WERI-Rb-1 (cell line): Measurements from ENCODE around the gene MUC6.

Experiments
- DNase-seq: peaks from one replicate; pipeline ENCODE4 v3.0.0-alpha.2; 2020
- H3K27ac ChIP-seq: fragments of 250-450 bp; sonication (Bioruptor Pico); 2 replicates; pipeline ENCODE4 v1.5.1; 2020; ENCODE audit warnings: mild to moderate bottlenecking, moderate library complexity
- H3K27me3 ChIP-seq: fragments of 250-450 bp; sonication (Bioruptor Pico); 2 replicates; pipeline ENCODE4 v1.5.1; 2021; ENCODE audit warnings: mild to moderate bottlenecking, low read depth, moderate library complexity; ENCODE audit not compliant: insufficient read depth, severe bottlenecking
- H3K36me3 ChIP-seq: fragments of 250-450 bp; sonication (Bioruptor Pico); 2 replicates; pipeline ENCODE4 v1.5.1; 2020; ENCODE audit warnings: mild to moderate bottlenecking, moderate library complexity
- H3K4me3 ChIP-seq: 2 replicates; pipeline ENCODE4 v1.5.1; 2011; ENCODE audit warnings: low read depth, mild to moderate bottlenecking, control low read depth, low read length
- H3K9me3 ChIP-seq: fragments of 250-450 bp; sonication (Bioruptor Pico); 2 replicates; pipeline ENCODE4 v1.5.1; 2021; ENCODE audit warnings: mild to moderate bottlenecking, moderate library complexity; ENCODE audit not compliant: severe bottlenecking
- CTCF ChIP-seq: IDR thresholded peaks from 2 replicates; pipeline ENCODE4 v1.5.1; 2011; ENCODE audit warnings: low read depth, mild to moderate bottlenecking, control low read depth, inconsistent platforms, low read length

The MUC6 gene

GRCh38 chr11:1034001-1034400 lies 2.5 kb downstream of the MUC6 start:
- no peak overlapping the region for H3K4me3 ChIP-seq
- no peak for DNase-seq
- H3K36me3 ChIP-seq: no peaks in the 10 kb centered on the region
- H3K9me3 ChIP-seq: no peaks in the 10 kb centered on the region
- TF ChIP-seq CTCF: no peak
- no peak overlapping the region for H3K27ac ChIP-seq
- H3K27me3 ChIP-seq: no peaks in the 10 kb centered on the region

GRCh38 chr11:1033016-1033798 lies 3.3 kb downstream of the MUC6 start:
- no peak for DNase-seq
- Histone ChIP-seq H3K36me3 (no peaks in the 10 kb centered on the region), H3K27ac (no peak overlapping the region), H3K27me3 (no peaks in the 10 kb centered on the region), H3K9me3 (no peaks in the 10 kb centered on the region), H3K4me3 (no peak overlapping the region)
- no peak for TF ChIP-seq CTCF

GRCh38 chr11:1032310-1032891 lies 4.1 kb downstream of the MUC6 start:
- Histone ChIP-seq H3K9me3 (no peaks in the 10 kb centered on the region), H3K27ac (no peak overlapping the region), H3K4me3 (no peak overlapping the region), H3K36me3 (no peaks in the 10 kb centered on the region), H3K27me3 (no peaks in the 10 kb centered on the region)
- DNase-seq: no peak
- no peak for TF ChIP-seq CTCF

DNA sequence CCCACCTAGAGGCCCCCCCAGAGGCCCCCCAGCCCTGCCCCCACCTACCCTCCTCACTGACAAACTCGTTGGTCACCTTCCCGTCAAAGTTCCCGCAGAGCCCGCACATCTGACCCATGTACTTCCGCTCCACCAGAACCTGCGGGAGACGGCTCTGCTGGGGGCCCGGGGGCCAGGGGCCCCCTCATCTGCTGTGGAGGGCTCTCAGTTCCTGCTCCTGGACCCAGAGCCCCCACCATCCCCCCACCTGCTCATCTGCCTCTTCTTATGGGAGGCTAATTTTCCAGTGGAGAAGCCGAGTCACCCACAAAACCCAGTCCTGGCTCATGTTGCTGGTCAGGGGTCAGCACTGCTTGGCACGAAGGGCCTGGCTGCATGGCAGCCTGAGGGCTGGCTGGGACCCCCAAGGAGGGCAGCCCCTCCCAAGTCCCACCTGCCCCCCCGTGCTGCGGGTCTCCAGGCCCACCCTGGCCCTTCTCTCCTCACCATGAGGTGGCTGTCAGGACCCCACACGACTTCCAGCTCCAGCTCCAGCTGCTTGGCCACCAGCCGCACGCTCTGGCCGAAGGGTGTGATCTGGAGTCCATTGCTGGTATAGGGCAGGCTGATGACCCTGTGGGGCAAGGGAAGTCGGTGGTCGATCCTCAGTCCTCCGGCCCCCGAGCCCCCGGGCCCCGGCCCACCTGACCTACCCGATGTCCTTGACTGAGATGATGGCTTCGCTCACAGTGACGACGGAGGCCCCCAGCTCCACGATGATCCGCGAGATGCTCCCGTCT lies 5.2 kb downstream of the MUC6 start:
- no peak for DNase-seq
- no peak overlapping the region for H3K27ac ChIP-seq
- no peaks in the 10 kb centered on the region for H3K27me3 ChIP-seq
- H3K36me3 ChIP-seq: no peaks in the 10 kb centered on the region
- no peak for TF ChIP-seq CTCF
- H3K4me3 ChIP-seq: no peak overlapping the region
- H3K9me3 ChIP-seq: no peaks in the 10 kb centered on the region

DNA sequence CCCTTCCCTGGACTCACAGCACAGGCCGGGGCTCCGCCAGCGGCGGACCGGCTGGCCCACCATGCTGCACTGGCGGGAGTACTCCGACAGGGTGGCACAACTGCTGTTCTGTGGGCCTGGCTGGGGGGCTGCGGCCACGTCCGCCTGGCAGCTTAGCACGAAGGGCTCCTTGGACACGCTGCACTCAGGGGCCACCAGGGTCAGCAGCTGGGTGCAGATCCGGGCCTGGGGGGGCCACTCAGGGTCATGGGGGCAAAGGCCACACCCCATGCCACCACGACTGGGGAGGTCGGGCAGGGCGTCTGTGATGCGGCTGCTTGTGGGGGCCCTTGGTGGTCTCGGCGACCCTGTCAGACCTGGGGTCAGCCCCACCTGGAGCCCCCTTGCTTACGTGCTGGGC lies 6.0 kb downstream of the MUC6 start:
- no peak for TF ChIP-seq CTCF
- no peaks in the 10 kb centered on the region for H3K9me3 ChIP-seq
- DNase-seq: no peak
- H3K4me3 ChIP-seq: no peak overlapping the region
- no peaks in the 10 kb centered on the region for H3K27me3 ChIP-seq
- H3K36me3 ChIP-seq: no peaks in the 10 kb centered on the region
- no peak overlapping the region for H3K27ac ChIP-seq
